C4-2B (cell line): ENCODE results near the gene CCDC27.

Experiments
- H3K27ac ChIP-seq: fragments of 450-650 bp; 2 replicates; pipeline ENCODE4 v1.5.1; 2017
- ZFX ChIP-seq: fragments of 450-650 bp; IDR thresholded peaks from 2 replicates; pipeline ENCODE4 v1.6.1; 2017
- TF ChIP-seq, protein P1 (sequence below): fragments of 450-650 bp; conservative IDR thresholded peaks from 2 replicates; pipeline ENCODE4 v1.5.1; 2017; ENCODE audit warnings: mild to moderate bottlenecking

Gene CCDC27

DNA sequence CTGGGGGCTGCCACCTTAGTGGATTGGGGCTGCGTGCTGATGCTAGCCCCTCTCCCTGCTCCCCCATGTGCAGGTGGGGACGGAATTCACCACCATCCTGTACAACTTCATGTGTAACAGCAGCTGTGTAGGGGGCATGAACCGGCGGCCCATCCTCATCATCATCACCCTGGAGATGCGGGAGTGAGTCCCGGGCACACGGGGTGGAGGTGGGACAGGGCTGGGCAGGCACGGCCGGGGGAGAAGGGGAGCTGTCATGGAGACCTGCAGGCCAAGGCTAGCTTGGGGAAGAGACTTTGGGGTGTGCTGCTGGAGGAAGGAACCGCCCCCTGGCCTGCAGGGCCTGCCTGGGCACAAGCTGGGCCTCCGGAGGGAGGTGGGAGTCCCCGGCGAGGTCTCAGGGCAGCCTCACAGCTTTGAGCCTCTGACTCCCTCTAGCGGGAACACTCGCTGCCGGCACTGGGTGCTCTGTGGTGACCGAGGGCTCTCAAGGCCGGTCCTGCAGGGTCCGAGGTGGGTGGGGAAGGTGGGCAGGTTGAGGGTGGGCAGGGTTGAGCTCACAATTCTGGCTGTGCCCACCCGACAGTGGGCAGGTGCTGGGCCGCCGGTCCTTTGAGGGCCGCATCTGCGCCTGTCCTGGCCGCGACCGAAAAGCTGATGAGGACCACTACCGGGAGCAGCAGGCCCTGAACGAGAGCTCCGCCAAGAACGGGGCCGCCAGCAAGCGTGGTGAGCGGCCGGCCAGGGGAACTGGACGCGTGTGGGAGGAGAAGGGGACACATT is 25.0 kb upstream of the CCDC27 start:
- no peak overlapping the region for H3K27ac ChIP-seq
- TF ChIP-seq ZFX, result no peak
- TF ChIP-seq, protein P1, sequence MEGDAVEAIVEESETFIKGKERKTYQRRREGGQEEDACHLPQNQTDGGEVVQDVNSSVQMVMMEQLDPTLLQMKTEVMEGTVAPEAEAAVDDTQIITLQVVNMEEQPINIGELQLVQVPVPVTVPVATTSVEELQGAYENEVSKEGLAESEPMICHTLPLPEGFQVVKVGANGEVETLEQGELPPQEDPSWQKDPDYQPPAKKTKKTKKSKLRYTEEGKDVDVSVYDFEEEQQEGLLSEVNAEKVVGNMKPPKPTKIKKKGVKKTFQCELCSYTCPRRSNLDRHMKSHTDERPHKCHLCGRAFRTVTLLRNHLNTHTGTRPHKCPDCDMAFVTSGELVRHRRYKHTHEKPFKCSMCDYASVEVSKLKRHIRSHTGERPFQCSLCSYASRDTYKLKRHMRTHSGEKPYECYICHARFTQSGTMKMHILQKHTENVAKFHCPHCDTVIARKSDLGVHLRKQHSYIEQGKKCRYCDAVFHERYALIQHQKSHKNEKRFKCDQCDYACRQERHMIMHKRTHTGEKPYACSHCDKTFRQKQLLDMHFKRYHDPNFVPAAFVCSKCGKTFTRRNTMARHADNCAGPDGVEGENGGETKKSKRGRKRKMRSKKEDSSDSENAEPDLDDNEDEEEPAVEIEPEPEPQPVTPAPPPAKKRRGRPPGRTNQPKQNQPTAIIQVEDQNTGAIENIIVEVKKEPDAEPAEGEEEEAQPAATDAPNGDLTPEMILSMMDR, result no peak; the same call in 1 of the 2 replicates

DNA sequence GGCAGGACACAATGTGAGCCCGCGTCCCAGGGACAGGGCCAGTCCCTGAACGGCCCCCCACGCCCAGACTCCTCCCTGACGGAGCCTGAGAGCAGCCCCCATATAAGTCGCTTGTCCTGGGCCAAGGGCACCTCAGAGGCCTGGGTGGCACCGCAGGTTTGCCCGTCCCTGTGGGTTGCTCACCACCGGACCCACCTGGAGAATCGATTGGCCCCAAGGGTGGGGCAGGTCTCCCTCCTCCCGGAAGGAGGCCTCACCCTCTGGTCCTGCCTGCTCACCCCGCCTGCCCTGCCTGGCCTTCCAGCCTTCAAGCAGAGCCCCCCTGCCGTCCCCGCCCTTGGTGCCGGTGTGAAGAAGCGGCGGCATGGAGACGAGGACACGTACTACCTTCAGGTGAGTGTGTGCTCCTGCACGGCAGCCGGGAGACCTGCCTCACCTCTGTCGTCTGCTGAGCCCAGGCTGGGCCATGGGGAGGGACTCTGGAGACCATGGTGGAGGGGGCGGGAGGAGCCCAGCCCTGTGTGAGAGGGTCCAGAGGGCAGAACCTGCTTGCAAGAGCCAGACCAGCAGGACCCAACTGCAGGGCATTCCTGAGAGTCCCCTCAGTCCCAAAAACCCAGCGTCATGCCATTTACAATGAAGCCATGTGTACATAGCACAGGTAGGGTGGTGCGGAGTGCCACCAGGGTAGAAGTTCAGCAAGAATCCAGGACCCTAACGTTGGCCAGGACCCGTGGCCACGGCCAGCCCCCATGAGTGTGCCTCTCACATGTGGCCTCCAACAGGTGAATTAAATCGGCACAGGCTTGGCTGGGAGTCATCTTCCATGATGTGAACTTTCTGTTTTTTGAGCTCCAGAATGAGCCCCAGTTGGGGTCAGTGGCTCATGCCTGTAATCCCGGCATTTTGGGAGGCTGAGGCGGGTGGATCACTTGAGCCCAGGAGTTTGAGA is 24.1 kb upstream of the CCDC27 start:
- TF ChIP-seq, protein P1, result no peak
- TF ChIP-seq ZFX, result no peak
- H3K27ac ChIP-seq, result no peak overlapping the region

DNA sequence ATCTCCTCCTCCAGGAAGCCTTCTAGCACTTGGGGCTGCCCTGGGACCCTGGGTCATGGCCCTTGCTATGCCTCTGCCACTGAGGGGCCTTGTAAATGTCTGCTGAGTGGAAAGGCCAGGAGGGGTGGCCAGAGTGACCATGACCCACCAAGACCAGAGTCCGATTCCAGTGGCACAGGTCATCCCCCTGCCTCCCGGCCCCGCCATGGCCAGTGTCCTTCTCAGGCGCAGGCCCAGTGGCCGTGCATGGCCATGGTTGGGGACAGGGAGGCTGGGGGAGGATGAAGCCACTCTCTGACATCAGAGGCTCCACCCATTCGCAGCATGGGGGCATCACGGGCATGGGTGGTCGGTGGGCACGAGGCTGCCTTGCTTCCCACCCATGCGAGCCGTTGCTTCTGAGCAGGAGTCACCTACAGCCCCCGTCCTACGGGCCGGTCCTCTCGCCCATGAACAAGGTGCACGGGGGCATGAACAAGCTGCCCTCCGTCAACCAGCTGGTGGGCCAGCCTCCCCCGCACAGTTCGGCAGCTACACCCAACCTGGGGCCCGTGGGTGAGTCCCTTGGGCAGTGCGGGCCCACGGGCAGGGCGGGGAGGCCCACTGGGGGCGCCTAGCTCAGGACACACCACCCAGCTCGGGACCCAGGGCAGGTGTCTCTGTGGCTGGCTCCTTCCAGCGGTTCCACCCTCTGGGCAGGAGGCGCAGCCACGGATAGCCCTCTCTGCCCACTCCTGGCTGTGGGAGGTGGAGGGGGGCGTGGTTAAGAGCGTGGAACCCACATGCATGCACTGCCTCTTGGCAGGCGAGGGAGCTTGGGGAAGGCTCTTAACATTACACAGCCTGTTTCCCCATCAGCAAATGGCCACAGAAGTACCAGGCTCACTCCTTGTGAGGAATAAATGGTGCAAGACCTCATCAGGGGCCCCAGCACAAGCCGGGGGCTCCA is 22.4 kb upstream of the CCDC27 start:
- no peak for TF ChIP-seq ZFX
- TF ChIP-seq, protein P1, result no peak
- no peak overlapping the region for H3K27ac ChIP-seq

DNA sequence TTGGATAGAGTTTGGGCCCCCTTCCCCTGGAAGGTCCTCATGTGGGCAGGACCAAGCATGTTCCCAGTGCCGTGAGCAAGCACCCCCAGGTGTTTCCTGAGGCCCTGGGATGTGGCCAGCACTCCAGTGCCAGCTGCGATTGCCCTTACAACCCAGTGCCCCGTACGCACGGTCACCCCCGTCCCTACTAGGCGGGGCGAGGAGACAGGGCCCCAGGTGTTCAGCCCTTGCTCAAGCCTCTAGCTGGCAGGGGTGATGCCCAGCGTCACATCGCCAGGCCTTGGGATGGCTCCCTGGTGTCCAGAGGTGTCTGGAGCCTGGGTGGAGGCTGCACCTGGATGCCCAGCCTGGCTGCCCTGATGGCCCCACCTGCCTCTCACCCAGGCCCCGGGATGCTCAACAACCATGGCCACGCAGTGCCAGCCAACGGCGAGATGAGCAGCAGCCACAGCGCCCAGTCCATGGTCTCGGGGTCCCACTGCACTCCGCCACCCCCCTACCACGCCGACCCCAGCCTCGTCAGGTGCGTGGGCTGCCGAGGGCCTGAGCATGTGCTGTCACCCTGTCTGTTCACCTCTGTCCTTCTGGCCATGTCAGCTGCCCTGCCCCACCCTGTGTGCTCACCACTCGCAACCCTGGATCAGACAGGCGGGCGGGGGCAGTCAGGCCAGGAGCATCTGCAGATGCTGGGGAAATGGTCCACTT is 21.6 kb upstream of the CCDC27 start:
- H3K27ac ChIP-seq, result no peak overlapping the region
- TF ChIP-seq, protein P1, result no peak
- TF ChIP-seq ZFX, result no peak

GRCh38 chr1:3731583-3732433 is 20.4 kb upstream of the CCDC27 start:
- H3K27ac ChIP-seq, result no peak overlapping the region
- TF ChIP-seq, protein P1, result no peak
- no peak for TF ChIP-seq ZFX
